Liver (tissue), 9 donors: ENCODE data around the gene METTL4. TPM values are rescaled to one million over a fixed set of nuclear protein-coding genes. Genes with fewer than 3 reads are reported as not detected.
"Not testable (repeated sequence)": the region's sequence is repeated elsewhere in the genome, so short reads cannot be mapped to it uniquely, and the experiment has no call there.

Experiments used
- DNase-seq: peaks from one replicate; pipeline ENCODE4 v3.0.0-alpha.2; 2017; ENCODE audit warnings: low spot score
- H3K27ac ChIP-seq, 2 donors: one replicate each; pipeline ENCODE4 v1.7.0; 2013; ENCODE audit warnings: inconsistent platforms in 2 of 2, low read length in 2 of 2, control low read depth in 1 of 2, low read depth in 1 of 2, mild to moderate bottlenecking in 1 of 2
- H3K27me3 ChIP-seq, 4 donors: one replicate each; pipeline versions ENCODE4 v1.6.1 to v1.7.0; 2013; ENCODE audit warnings: low read length in 3 of 4, inconsistent platforms in 1 of 4, mild to moderate bottlenecking in 1 of 4, moderate library complexity in 1 of 4; ENCODE audit not compliant: control insufficient read depth in 4 of 4, insufficient read depth in 4 of 4
- H3K36me3 ChIP-seq, 4 donors: one replicate each; pipeline versions ENCODE4 v1.6.1 to v1.7.0; 2013; ENCODE audit warnings: low read length in 3 of 4, mild to moderate bottlenecking in 3 of 4, low read depth in 1 of 4, moderate library complexity in 1 of 4; ENCODE audit not compliant: control insufficient read depth in 4 of 4, insufficient read depth in 3 of 4
- H3K4me1 ChIP-seq, 4 donors: one replicate each; pipeline versions ENCODE4 v1.6.1 to v1.7.0; 2013; ENCODE audit warnings: low read length in 3 of 4, mild to moderate bottlenecking in 3 of 4, moderate library complexity in 1 of 4; ENCODE audit not compliant: control insufficient read depth in 4 of 4, insufficient read depth in 4 of 4
- H3K4me3 ChIP-seq, 3 donors: one replicate each; pipeline versions ENCODE4 v1.6.1 to v1.7.0; 2013; ENCODE audit warnings: low read length in 3 of 3, control low read depth in 1 of 3, low read depth in 1 of 3, mild to moderate bottlenecking in 1 of 3
- H3K9ac ChIP-seq, 2 donors: one replicate each; pipeline ENCODE4 v1.7.0; 2013; ENCODE audit warnings: low read length in 2 of 2, mild to moderate bottlenecking in 2 of 2, moderate library complexity in 2 of 2, control low read depth in 1 of 2, low read depth in 1 of 2
- H3K9me3 ChIP-seq, 4 donors: one replicate each; pipeline versions ENCODE4 v1.6.1 to v1.7.0; 2013; ENCODE audit warnings: low read length in 3 of 4; ENCODE audit not compliant: control insufficient read depth in 4 of 4
- ATF3 ChIP-seq: IDR thresholded peaks from 2 replicates; pipeline ENCODE4 v1.6.1; 2016; ENCODE audit warnings: antibody characterized with exemption
- CTCF ChIP-seq: fragments of 150-350 bp; IDR thresholded peaks from 2 replicates; pipeline ENCODE4 v1.5.1; 2017; ENCODE audit warnings: improper control_type of control experiment, low read depth, low read length; ENCODE audit not compliant: missing input control
- FOXA1 ChIP-seq: IDR thresholded peaks from 2 replicates; pipeline ENCODE4 v1.6.1; 2016; ENCODE audit warnings: antibody characterized with exemption
- HNF4A ChIP-seq, 2 donors: conservative IDR thresholded peaks; 2 replicates each; pipeline ENCODE4 v1.6.1; 2016; ENCODE audit warnings: antibody characterized with exemption in 2 of 2, mild to moderate bottlenecking in 2 of 2
- HNF4G ChIP-seq: IDR thresholded peaks from 2 replicates; pipeline ENCODE4 v1.6.1; 2016; ENCODE audit warnings: antibody characterized with exemption
- NR2F2 ChIP-seq: IDR thresholded peaks from 2 replicates; pipeline ENCODE4 v1.6.1; 2016; ENCODE audit warnings: antibody characterized with exemption
- RAD21 ChIP-seq, 2 donors: IDR thresholded peaks; 2 replicates each; pipeline ENCODE4 v1.6.1; 2016; ENCODE audit warnings: antibody characterized with exemption in 2 of 2, mild to moderate bottlenecking in 2 of 2
- TAF1 ChIP-seq: conservative IDR thresholded peaks from 2 replicates; pipeline ENCODE4 v1.6.1; 2016; ENCODE audit warnings: antibody characterized with exemption, mild to moderate bottlenecking
- YY1 ChIP-seq: IDR thresholded peaks from 2 replicates; pipeline ENCODE4 v1.6.1; 2016; ENCODE audit warnings: antibody characterized with exemption, mild to moderate bottlenecking
- ZBTB33 ChIP-seq: IDR thresholded peaks from 2 replicates; pipeline ENCODE4 v1.6.1; 2016; ENCODE audit warnings: antibody characterized with exemption
- WGBS: extraction: QIAGEN DNeasy Blood & Tissue Kit; methylation state at CpG from one replicate; pipeline ENCODE4 v1.1.7; 2013; 5-methylcytosine and 5-hydroxymethylcytosine counted together
- polyA plus RNA-seq, 2 donors: library from polyadenylated mRNA; stranded (reverse) in 1 of 2; unstranded in 1 of 2; fragments of 200-250 nt in 1 of 2; fragments of >200 nt in 1 of 2; fragmentation: Nextera tagmentation in 1 of 2; extraction: Ambion mirVana in 1 of 2; gene quantifications; one replicate each; pipeline versions ENCODE4 v1.2.1 to v1.2.3, GENCODE V29; 2013 to 2015
- total RNA-seq, 2 donors: library from RNA; depleted of rRNA; stranded (reverse); fragments of >200 nt; gene quantifications; one replicate each; pipeline ENCODE4 v1.2.3, GENCODE V29; 2014
- donor health status: healthy.
- donor health status: healthy.
- donor health status: healthy.
- donor health status: healthy.
- donor health status: healthy.

Gene METTL4
- total and polyA plus RNA-seq, 4 donors, result 1.9 to 13.9 (median 3.5) TPM

GRCh38 chr18:2547477-2548087 lies 23.7 kb downstream of the METTL4 start:
- Histone ChIP-seq H3K4me3 (no peak overlapping the region), H3K36me3 (no peaks in the 10 kb centered on the region), H3K4me1 (peaks cover 0 to 3% (median 1%) of the 10 kb centered on the region in 4 donors), H3K9ac (no peak overlapping the region), H3K27me3 (no peaks in the 10 kb centered on the region), H3K27ac (no peak overlapping the region), H3K9me3 (no peaks in the 10 kb centered on the region)
- 52% methylated on average over 4 of the region's 4 CpGs for WGBS
- TF ChIP-seq HNF4A (conservative IDR thresholded peaks at IDR 0.05) (no peak), HNF4G (no peak), YY1 (no peak), NR2F2 (no peak), FOXA1 (no peak), CTCF (peak; percentile 47), RAD21 (IDR thresholded peaks at IDR 0.05) (peak; percentile 74)
- DNase-seq, result no peak

- no peaks in the 10 kb centered on the region for H3K36me3 ChIP-seq
- no peaks in the 10 kb centered on the region for H3K9me3 ChIP-seq
- DNase-seq, result no peak
- no peak for TF ChIP-seq ZBTB33
- TF ChIP-seq TAF1, result no peak
- no peak for TF ChIP-seq ATF3
- H3K4me1 ChIP-seq, result peaks cover 0 to 3% (median 1%) of the 10 kb centered on the region in 4 donors
- no peak overlapping the region for H3K27ac ChIP-seq
- H3K9ac ChIP-seq, result no peak overlapping the region
- no peak overlapping the region for H3K4me3 ChIP-seq
- WGBS, result 68% methylated on average over 2 of the region's 2 CpGs
- H3K27me3 ChIP-seq, result no peaks in the 10 kb centered on the region
Observed at GRCh38 chr18:2545155-2545554, 26.1 kb downstream of the METTL4 start.

- no CpG with 5 or more reads among the region's 3 CpGs for WGBS
- H3K4me3 ChIP-seq, H3K9ac ChIP-seq, H3K9me3 ChIP-seq, H3K27ac ChIP-seq, H3K36me3 ChIP-seq, DNase-seq, H3K4me1 ChIP-seq, H3K27me3 ChIP-seq: not testable (repeated sequence)
- TF ChIP-seq RAD21 (IDR thresholded peaks at IDR 0.05) (peak; percentile 76 to 77), CTCF (peak; percentile 62)
Observed at GRCh38 chr18:2541925-2542563, 29.3 kb downstream of the METTL4 start.
